Stomach (tissue), 9 donors: ENCODE data around the gene FUZ. TPM values are rescaled to one million over a fixed set of nuclear protein-coding genes. Genes with fewer than 3 reads are reported as not detected.
A peak's percentile ranks its signal among the peaks of the same experiment; 100 is the strongest.

Source experiments
- DNase-seq, 2 donors: peaks; one replicate each; pipeline versions ENCODE4 v3.0.0 to v3.0.0-alpha.2; 2013 to 2019
- H3K27ac ChIP-seq, 5 donors: fragments of 200-600 bp in 4 of 5; sonication (generic) in 4 of 5; one replicate each; pipeline ENCODE4 v1.5.1; 2013 to 2019; ENCODE audit warnings: mild to moderate bottlenecking in 1 of 5, moderate library complexity in 1 of 5
- H3K27me3 ChIP-seq, 3 donors: fragments of 200-600 bp; sonication (generic); one replicate each; pipeline ENCODE4 v1.5.1; 2017 to 2019; ENCODE audit warnings: mixed run types in 1 of 3
- H3K36me3 ChIP-seq, 4 donors: fragments of 200-600 bp; sonication (generic); 1 replicate in 3 of 4; 2 replicates in 1 of 4; pipeline ENCODE4 v1.5.1; 2016 to 2019
- H3K4me1 ChIP-seq, 4 donors: fragments of 200-600 bp; sonication (generic); one replicate each; pipeline ENCODE4 v1.5.1; 2016 to 2019
- H3K4me3 ChIP-seq, 4 donors: fragments of 200-600 bp; sonication (generic) in 3 of 4; one replicate each; pipeline ENCODE4 v1.5.1; 2016 to 2019; ENCODE audit warnings: mild to moderate bottlenecking in 1 of 4
- H3K9me3 ChIP-seq, 4 donors: fragments of 200-600 bp; sonication (generic); one replicate each; pipeline ENCODE4 v1.5.1; 2016 to 2019
- EP300 ChIP-seq: sonication (generic); formaldehyde crosslinking; IDR thresholded peaks from one replicate; pipeline ENCODE4 v1.6.1; 2017; ENCODE audit warnings: antibody characterized with exemption
- POLR2A ChIP-seq, 4 donors: fragments of 450-650 bp; IDR thresholded peaks; one replicate each; pipeline ENCODE4 v1.6.1; 2016; ENCODE audit warnings: antibody characterized with exemption in 4 of 4, control low read depth in 2 of 4, mild to moderate bottlenecking in 1 of 4, moderate library complexity in 1 of 4
- POLR2AphosphoS5 ChIP-seq, 3 donors: sonication (generic); formaldehyde crosslinking; IDR thresholded peaks; one replicate each; pipeline ENCODE4 v1.6.1; 2016; ENCODE audit warnings: antibody characterized with exemption in 3 of 3
- WGBS, 5 donors: extraction: QIAGEN DNeasy Blood & Tissue Kit in 3 of 5; methylation state at CpG; one replicate each; pipeline versions ENCODE4 v1.1.5 to v1.1.7; 2013 to 2018; 5-methylcytosine and 5-hydroxymethylcytosine counted together
- intact Hi-C: fragments of 100-400 bp; cut with DNase I; formaldehyde crosslinking; loops from one replicate; pipeline ENCODE4 v1.15.1; 2023; ENCODE audit warnings: low total_unique reads
- polyA plus RNA-seq, 3 donors: library from polyadenylated mRNA; stranded (reverse); fragments of 200-250 nt; gene quantifications; one replicate each; pipeline ENCODE4 v1.2.3, GENCODE V29; 2013
- total RNA-seq, 5 donors: library from RNA; depleted of rRNA; stranded (reverse); fragments of >200 nt; gene quantifications; one replicate each; pipeline versions ENCODE4 v1.1.0 to v1.2.3, GENCODE V29; 2014 to 2016
- TF ChIP-seq, protein P1 (sequence below), 7 experiments: fragments of 450-650 bp in 4 of 7; fragments of 200-600 bp in 3 of 7; sonication (generic) in 3 of 7; IDR thresholded peaks; one replicate each; pipeline ENCODE4 v1.5.1; 2016 to 2019; ENCODE audit warnings: antibody characterized with exemption in 7 of 7, control low read depth in 2 of 7, mild to moderate bottlenecking in 1 of 7
- donor health status: healthy with polysubstance abuse.
- donor health status: Bipolar disorder and iron deficiency.
- donor health status: healthy.

The FUZ gene
- total and polyA plus RNA-seq, 8 donors = 1.2 to 37.4 (median 15.5) TPM

DNA sequence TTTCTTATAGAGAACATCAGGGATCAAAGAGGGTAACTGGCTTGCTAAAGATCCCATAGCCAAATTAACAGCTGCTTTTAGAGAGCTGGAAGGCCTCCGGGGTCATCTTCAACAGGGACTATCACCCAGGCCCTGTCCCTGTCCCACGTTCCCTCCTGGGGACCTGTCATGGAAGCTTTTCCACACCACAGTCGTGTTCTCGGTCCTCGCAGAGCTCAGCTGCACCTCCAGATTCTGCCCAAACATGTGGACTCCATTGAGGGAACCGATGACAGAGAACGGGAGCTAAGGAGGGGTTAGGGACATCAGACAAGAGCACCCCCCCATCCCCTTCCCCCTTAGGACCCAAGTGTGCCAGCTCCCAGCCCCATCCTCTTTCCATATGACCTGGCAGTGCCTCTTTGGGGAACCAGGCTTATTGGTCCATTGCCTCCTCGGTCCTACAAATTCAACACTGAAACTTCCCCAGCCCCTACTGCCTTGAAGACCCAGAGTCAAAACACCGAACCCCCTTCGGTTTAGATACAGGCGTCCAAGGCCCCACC, 568 bp downstream of the FUZ start:
- DNase-seq = no peak
- peak overlapping the region; percentile 55 to 92 (median 90) for H3K27ac ChIP-seq
- 25 to 52% (median 45%) methylated on average over 4 to 11 of the region's 11 CpGs for WGBS, 5 donors
- H3K4me1 ChIP-seq = peaks cover 18 to 55% (median 47%) of the 10 kb centered on the region in 4 donors
- no peaks in the 10 kb centered on the region for H3K9me3 ChIP-seq
- H3K36me3 ChIP-seq = peaks cover 0 to 4% (median 2%) of the 10 kb centered on the region in 4 donors
- H3K4me3 ChIP-seq = peak overlapping the region; percentile 49 to 73 (median 62)
- no peaks in the 10 kb centered on the region for H3K27me3 ChIP-seq
- intact Hi-C loops = no loop called here
- TF ChIP-seq, protein P1, sequence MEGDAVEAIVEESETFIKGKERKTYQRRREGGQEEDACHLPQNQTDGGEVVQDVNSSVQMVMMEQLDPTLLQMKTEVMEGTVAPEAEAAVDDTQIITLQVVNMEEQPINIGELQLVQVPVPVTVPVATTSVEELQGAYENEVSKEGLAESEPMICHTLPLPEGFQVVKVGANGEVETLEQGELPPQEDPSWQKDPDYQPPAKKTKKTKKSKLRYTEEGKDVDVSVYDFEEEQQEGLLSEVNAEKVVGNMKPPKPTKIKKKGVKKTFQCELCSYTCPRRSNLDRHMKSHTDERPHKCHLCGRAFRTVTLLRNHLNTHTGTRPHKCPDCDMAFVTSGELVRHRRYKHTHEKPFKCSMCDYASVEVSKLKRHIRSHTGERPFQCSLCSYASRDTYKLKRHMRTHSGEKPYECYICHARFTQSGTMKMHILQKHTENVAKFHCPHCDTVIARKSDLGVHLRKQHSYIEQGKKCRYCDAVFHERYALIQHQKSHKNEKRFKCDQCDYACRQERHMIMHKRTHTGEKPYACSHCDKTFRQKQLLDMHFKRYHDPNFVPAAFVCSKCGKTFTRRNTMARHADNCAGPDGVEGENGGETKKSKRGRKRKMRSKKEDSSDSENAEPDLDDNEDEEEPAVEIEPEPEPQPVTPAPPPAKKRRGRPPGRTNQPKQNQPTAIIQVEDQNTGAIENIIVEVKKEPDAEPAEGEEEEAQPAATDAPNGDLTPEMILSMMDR (IDR thresholded peaks at IDR 0.05) = no peak
- TF ChIP-seq POLR2AphosphoS5 (IDR thresholded peaks at IDR 0.05) = no peak

DNA sequence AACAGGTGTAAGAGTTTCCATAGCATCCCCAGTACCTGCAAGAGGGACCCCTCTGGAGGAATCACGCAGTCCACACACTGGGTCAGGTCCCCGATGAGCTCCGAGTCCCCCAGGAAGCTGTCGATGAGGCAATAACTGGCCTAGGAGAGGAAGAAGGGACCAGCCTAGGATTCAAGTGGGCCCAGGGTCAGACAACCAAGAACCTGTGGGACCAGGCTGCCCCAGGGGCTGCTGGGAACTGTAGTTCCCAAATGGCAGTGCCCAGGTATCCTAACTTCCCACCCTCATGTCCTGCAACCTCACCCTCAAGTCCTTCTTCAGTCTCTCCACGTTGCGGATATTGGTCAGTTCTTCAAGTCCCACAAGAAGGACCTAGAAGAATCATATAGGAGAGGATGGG, 1.8 kb downstream of the FUZ start:
- Histone ChIP-seq H3K27me3 (no peaks in the 10 kb centered on the region), H3K4me3 (no peak overlapping the region), H3K27ac (peak overlapping the region in 1 of 5 donors; percentile 92), H3K4me1 (peaks cover 12 to 48% (median 39%) of the 10 kb centered on the region in 4 donors), H3K36me3 (peaks cover 7 to 16% (median 14%) of the 10 kb centered on the region in 4 donors), H3K9me3 (no peaks in the 10 kb centered on the region)
- TF ChIP-seq, protein P1 (IDR thresholded peaks at IDR 0.05) = no peak
- no peak for TF ChIP-seq POLR2AphosphoS5 (IDR thresholded peaks at IDR 0.05)
- intact Hi-C loops = no loop called here
- WGBS, 5 donors = 89 to 98% (median 92%) methylated on average over 6 of the region's 6 CpGs
- no peak for DNase-seq

DNA sequence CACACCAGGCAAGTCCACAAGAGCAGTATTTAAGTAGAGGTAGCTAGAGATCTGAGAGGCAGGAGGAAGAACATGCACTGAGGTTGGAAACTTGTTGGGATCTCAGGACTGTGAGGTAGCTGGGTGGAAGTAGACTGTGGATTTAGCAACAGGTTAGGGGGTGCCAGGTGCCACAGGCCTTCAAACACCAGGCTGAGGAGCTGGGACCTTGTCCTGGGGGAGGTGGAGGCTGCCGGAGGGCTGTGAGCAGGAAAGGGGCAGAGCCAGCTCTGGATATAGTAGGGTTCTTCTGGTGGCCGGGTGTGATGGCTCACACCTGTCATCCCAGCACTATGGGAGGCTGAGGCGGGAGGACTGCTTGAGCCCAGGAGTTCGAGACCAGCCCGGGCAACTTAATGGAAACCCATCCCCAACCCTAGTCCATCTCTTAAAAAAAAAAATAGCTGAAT, 3.1 kb downstream of the FUZ start:
- 88 to 99% (median 94%) methylated on average over 5 of the region's 5 CpGs for WGBS, 5 donors
- Histone ChIP-seq H3K4me3 (peak overlapping the region; percentile 73 to 91 (median 80)), H3K27me3 (no peaks in the 10 kb centered on the region), H3K27ac (peak overlapping the region; percentile 79 to 89 (median 86)), H3K9me3 (no peaks in the 10 kb centered on the region), H3K4me1 (peaks cover 12 to 56% (median 37%) of the 10 kb centered on the region in 4 donors), H3K36me3 (peaks cover 8 to 30% (median 28%) of the 10 kb centered on the region in 4 donors)
- TF ChIP-seq EP300 (no peak), POLR2A (IDR thresholded peaks at IDR 0.05) (no peak)
- intact Hi-C loops = no loop called here
- DNase-seq = no peak

DNA sequence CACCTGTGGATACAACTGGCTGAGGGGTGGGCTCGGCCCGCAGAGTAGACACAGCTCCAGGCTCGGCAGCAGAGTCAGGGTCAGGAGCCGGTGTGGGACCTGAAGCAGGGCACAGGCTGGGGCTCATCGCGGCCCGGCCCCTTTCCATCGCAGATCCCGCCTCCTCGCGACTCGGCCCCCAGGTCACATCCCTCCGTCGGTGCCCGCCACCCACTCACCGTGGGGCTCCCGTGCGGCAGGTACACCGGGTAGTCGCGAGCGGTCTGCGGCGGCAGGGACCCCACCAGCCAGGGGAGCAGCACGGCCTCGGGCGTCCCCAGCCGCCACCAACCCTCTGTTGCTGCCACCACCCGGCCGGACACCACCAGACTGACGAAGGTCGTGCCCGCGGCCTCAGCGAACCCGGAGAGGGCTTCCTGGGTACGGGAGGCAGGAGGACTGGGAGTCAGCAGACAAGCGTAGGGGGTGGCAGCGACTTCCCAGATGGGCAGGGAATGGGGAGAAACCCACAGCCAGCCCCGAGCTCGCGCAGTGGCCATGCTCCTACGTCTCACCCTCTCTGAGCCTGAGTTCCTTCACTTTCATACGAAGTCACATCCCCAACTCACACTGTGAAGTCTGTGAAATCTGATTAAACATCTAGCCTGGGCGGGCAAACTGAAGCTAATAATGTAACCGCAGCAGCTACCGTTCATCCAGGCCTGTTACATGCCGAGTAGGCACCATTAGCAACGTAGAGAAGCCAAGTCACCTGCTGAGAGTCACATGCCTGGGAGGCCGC, 3.7 kb downstream of the FUZ start:
- intact Hi-C loops = no loop called here
- peak overlapping the region; percentile 73 to 91 (median 80) for H3K4me3 ChIP-seq
- TF ChIP-seq, protein P1 (IDR thresholded peaks at IDR 0.05) = no peak
- TF ChIP-seq POLR2A (IDR thresholded peaks at IDR 0.05) = no peak
- TF ChIP-seq POLR2AphosphoS5 (IDR thresholded peaks at IDR 0.05) = peak in 2 of 3 donors; percentile 13 to 19
- no peak for TF ChIP-seq EP300
- H3K27me3 ChIP-seq = no peaks in the 10 kb centered on the region
- H3K4me1 ChIP-seq = peaks cover 12 to 56% (median 37%) of the 10 kb centered on the region in 4 donors
- 4 to 15% (median 10%) methylated on average over 16 to 50 of the region's 50 CpGs for WGBS, 5 donors
- DNase-seq = peak; percentile 66 to 76
- H3K9me3 ChIP-seq = no peaks in the 10 kb centered on the region
- peak overlapping the region; percentile 79 to 89 (median 86) for H3K27ac ChIP-seq
- H3K36me3 ChIP-seq = peaks cover 14 to 36% (median 34%) of the 10 kb centered on the region in 4 donors
